Kidney glomerular epithelial cell (primary cell): Measurements from ENCODE around the gene GPR162.

Source experiments
- DNase-seq: peaks from one replicate; lab custom pipeline; 2025; lab: John Stamatoyannopoulos, UW

GPR162 gene

DNA sequence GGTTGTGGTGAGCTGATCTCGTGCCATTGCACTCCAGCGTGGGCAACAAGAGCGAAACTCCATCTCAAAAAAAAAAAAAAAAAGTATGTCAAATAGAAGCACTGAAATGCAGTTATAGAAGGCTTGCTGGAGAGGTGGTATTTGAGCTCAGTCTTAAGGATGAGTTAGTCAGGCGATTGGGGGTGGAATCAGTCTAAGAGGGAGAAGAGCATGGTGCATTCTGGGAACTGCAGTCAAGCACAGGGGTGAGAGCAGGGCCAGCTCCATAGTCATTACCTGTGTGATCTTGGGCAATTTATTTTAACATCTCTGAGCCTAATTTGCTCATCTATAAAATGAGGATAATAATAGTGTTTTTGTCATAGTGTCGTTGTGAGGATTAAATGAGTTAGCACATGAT lies 13.3 kb downstream of the GPR162 start:
- no peak for DNase-seq

DNA sequence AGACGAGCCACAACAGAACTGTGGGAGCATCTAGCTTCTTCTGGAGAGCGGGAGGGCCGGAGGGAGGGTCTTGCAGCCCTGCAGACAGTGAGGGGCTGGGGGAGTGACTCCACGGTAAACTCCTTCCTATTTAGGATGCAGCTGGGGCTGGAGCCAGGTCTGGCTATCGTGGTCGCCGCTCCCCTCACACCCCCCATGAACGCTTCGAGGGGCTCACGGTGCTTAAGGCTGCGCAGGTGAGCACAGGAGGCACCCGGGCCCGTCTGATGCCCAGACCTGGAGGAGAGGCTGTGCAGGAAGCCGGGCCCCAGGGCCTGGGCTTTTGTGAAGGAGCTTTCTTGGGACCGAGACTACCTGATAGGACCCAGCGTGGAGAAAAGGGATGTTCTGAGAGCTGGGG lies 15.2 kb downstream of the GPR162 start:
- DNase-seq = no peak

DNA sequence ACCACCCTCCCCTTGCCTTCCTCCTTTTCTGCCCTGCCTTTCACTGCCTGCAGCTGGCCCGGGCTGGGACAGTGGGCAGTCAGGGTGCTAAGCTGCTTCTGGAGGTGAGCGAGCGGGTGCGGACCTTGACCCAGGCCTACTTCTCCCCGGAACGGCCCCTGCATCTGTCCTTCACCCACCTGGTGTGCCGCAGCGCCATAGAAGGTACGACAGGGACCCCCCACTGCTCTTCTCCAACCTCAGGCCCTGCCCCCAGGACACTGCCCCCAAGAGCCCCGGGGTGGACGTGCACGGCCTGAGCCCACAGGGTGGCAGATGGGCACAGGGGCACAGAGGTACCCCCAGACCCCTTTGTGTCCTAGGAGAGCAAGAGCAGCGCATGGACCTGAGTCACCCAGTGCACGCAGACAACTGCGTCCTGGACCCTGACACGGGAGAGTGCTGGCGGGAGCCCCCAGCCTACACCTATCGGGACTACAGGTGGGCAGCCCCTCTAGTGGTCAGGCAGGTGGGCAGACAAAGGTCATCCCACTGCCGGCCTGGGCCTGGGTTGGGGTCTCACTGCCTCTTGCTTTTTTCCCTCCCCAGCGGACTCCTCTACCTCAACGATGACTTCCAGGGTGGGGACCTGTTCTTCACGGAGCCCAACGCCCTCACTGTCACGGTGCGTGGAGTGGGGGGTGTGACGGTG lies 15.9 kb downstream of the GPR162 start:
- no peak for DNase-seq

DNA sequence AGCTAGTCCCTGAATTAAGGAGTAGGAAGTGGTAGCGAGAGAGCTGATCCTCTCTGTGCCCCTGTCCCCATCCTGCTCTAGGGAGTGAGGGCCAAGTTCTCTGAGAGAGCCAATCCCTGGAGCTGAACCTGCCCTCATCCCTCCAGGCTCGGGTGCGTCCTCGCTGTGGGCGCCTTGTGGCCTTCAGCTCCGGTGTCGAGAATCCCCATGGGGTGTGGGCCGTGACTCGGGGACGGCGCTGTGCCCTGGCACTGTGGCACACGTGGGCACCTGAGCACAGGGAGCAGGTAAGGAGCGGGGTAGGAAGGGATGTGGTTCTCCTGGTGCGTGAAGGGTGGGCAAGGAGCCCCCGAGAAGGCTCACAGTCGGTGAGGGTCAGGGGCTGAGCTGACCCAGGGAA lies 17.2 kb downstream of the GPR162 start:
- no peak for DNase-seq

DNA sequence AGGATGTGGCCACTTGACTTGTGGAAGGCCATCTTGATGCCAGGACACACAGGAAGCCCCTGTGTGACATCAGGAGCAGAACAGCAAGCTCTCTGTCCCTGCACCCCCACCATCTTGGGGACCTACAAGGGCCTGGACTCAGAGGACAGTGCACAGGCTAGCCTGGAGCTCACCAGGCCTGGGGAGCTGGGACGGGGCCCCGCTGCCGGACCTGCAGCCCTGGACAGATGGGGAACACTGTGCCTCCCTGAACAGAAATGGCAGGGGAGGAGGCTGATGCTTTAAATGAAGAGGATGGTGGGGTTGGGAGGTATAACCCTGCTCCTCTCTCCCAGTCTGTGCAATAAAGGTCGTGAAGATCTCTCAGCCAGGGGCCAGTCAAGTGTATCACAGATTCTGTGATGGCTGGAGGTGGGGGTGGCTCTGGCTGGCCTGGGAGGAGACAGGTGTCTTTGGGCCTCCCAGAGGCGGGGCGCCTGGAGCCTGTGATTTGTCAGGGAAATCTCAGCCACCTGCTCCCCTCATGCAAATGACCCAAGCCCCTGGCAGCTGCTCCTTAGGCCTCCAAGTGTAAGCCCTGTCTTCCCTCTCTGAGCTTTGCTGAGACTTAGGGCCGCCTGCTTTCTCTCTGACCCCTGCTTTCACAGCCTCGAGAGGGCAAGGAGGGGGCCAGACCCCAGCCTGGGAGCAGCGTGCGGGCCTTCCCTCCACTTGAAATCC lies 18.0 kb downstream of the GPR162 start:
- DNase-seq = no peak

DNA sequence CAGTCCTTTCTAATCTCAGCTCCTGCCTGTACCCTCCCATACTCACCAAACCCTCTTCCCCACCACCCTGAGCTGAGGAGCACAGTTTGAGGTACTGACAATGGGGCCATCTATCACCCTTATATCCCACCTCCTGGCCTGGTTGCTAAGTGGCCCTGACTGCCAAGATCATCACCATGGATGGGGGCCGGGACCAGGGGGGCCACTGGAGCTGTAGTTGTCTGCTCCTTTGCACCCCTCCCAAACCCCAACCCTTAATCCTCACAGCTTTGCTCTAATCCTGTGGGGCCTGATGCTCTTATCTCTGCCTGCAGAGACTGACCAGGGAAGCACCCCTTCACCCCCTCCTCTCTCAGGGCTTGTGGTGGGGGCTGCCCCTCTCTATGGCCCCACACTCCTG lies 18.7 kb downstream of the GPR162 start:
- DNase-seq = no peak

DNA sequence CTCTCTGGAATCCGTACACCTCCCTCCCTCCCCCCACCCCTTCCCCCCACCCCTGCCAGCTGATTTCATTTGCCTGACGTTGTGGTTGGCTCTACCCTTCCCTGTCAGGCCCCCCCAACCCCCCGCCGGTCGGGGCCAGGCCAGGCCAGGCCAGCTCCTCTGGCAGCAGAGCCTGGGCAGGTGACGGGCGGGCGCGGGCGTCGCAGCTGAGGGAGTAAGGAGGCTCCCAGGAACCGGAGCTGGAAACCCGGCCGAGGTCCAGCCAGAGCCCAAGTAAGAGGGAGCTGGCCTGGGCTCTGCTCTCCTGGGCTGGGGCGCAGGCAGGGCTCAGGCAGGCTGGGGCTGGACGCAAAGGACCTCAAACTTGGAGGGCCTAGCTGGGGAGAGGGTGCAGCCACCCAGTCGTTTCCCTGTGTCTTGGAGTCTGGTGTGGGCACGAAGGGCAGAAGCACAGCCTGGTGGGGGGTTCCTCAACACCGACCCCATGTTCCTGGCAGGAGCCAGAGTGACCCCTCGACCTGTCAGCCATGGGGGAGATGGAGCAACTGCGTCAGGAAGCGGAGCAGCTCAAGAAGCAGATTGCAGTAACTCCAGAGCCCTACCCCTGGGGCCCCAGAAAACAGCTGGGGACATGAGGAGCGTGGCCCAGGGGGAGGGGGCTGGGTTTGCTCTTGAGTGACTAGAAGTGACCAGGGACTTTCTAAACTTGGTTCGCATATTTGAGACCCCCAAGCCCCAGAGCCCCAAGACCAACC lies 19.3 kb downstream of the GPR162 start, which contains the start of gene GNB3:
Gene GNB3, plus strand, starts transcription at position 165 of the 755 bp plus-strand sequence. Its CDS starts 363 bp downstream, at position 528.
- DNase-seq = no peak

DNA sequence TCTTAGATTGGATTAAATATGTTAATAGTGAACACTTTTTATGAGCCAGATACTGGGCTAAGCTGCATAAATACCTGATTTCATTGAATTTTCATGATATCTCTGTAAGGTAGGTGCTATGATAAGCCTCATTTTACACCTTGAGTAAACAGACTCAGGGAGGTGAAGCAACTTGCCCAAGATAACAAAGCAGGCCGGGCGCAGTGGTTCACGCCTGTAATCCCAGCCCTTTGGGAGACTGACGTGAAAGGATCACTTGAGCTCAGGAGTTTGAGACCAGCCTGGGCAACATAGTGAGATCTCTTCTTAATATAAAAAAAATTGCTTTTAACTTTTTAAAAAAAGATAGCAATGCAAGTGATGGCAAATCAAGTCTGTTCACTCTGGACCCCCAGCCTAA lies 20.5 kb downstream of the GPR162 start:
- DNase-seq = no peak

DNA sequence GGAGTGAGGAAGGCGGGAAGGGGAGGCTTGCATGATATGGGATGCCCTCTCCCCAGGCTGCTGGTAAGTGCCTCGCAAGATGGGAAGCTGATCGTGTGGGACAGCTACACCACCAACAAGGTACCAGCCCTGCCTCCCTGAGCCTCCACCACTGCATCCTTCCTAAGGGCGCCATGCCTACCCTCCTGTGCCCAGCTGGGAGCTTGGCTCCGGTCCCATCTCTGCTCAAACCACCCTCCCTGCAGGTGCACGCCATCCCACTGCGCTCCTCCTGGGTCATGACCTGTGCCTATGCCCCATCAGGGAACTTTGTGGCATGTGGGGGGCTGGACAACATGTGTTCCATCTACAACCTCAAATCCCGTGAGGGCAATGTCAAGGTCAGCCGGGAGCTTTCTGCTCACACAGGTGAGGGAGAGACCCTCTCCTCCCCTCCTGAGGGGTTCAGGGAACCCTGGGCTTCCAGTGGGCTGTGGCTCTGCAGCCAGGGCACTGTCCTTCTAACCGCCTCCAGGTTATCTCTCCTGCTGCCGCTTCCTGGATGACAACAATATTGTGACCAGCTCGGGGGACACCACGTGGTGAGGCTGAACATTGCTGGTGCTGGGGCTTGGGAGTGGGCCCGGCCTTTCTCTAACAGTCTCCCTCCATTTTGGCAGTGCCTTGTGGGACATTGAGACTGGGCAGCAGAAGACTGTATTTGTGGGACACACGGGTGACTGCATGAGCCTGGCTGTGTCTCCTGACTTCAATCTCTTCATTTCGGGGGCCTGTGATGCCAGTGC lies 21.7 kb downstream of the GPR162 start:
- DNase-seq = no peak

DNA sequence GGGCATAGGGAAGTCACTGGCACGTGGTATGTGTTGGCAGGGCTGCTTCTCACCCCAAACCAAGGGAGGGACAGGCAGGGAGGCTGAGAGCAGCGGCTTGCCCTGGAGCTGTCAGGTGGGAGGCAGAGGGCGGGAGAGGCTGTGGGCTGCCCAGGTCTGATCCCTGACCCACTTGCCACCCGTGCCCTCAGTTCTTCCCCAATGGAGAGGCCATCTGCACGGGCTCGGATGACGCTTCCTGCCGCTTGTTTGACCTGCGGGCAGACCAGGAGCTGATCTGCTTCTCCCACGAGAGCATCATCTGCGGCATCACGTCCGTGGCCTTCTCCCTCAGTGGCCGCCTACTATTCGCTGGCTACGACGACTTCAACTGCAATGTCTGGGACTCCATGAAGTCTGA lies 23.8 kb downstream of the GPR162 start:
- no peak for DNase-seq

DNA sequence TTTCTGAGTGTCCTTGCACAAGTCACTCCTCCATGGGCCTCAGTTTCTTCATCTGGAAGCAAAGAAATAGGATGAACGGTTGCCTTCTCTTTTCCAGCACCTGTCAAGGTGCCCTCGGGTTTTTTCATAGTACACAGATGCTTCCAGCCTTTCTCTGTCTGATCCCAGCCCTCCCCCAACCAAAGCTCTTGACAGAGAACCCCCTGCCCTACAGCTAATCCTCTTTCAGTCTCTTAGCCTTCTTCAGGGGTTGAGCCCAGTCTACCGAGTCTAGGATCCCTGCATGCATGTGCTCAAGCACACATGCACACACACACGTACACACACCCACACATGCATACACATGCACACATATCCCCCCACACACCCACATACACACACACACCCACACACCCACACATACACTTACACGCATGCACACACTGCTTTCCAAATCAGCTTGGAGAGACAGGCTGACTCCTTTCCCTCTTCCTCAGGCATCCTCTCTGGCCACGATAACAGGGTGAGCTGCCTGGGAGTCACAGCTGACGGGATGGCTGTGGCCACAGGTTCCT lies 24.8 kb downstream of the GPR162 start:
- no peak for DNase-seq

DNA sequence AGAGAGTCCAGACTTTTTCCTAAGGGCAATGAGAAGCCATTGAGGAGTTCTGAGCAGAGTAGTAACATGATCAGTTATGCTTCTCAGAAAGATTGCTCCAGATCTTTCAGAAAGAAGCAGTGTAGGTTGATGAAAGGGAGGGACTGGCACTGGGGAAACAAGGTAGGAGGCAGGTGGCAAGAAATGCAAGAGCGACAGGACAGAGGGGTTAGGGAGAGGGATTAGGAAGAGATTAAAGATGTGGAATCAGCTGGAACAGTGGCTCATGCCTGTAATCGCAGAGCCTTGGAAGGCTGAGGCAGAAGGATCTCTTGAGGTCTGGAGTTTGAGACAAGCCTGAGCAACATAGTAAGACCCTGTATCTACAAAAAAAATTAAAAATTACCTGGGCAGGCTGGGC lies 26.1 kb downstream of the GPR162 start:
- DNase-seq = no peak

DNA sequence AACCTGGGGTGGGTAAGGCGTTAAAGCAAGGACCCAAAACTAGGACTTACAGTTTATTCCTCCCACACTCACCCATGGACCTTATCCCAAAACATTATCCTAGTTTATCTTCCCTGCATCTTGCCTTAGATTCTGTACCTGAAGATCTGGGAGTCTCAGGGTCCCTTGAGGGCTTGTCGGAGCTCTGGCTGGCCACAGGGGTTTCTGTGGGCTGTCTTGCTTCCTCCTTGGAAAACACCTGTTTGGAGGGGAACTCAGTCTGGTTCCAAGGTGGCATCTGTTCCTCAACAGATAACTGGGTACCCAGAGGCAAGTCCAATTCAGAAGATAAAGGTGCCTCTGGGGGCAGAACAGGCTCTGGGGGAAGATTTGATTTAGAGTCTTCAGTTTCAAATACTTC lies 27.8 kb downstream of the GPR162 start:
- no peak for DNase-seq

DNA sequence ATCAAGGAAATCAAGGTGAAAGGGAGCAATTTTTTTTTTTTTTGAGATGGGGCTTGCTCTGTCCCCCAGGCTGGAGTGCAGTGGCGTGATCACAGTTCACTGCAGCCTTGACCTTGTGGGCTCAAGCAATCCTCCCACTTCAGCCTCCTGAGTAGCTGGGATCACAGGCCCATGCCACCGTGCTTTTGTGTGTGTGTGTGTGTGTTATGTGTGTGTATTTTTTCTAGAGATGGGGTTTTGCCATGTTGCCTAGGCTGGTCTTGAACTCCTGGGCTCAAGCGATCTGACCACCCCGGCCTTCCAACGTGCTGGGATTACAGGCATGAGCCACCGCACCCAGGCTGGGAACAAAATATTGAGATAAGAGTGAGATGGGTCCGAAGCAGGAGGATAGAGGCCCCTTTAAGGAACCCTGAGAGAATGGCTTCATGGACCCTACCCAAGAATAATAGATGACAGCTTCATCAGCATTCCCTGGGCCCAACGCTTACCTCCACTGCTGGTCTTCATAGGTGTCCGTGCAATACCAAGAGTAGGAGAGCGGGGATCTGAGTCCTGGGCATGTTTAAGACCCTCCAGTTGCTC lies 28.4 kb downstream of the GPR162 start:
- DNase-seq = no peak

DNA sequence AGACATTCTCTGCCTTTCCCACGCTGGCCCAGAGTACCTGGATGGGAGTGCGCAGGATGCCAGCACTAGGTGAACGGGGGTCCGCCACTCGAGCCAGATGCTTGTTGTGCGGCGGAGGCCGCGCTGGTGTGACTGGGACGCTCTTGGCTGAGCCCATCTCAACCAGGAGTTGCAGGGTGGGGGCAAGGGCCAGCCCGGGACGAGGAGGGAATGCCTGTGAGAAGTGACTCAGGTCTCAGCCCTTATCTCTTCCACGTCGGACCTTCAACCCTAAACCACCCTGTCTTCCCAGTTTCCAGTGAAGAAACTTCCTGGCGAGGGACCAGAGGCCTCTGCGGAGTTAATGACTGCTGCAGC lies 29.2 kb downstream of the GPR162 start:
- DNase-seq = no peak

DNA sequence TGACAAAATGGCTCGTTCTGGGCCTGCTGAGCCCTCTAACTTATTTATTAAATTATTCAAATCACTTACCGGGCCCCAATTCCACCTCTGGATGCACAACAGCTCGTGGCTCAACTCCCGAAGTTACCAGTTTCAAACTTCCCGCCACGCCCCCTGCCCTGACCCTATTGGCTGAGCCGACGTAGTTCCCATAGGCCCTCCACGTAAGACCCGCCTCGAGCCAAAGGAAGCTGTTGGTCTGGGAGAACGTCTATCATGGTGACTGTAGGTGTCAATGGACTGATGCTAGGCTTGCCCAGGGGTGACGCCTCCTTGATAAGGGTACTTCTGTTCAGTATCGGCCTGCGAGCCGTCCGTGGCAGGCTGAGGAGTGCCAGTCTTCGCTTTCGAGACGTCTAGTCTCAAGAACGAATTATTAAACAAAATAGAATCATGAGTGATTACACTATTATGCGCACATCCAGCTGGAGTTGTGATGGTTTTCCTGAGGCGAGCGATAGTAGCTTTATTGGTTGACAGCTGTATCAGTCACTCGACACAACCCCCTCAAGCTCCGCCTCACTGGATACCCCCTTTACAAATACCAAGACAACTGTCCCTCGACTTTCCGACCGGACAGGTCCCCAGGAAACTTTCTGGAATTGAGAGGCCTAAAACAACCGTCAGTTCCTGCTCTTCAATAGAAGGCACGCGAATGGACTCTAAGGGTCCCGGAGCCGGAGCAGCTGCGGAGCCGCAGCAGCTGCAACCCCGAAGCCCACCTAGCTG lies 29.7 kb downstream of the GPR162 start, which contains the start of gene CDCA3:
Gene CDCA3, minus strand, starts transcription at position 134 of the 768 bp plus-strand sequence. CDS start 334 bp downstream, outside the sequence.
- peak; percentile 98 for DNase-seq

DNA sequence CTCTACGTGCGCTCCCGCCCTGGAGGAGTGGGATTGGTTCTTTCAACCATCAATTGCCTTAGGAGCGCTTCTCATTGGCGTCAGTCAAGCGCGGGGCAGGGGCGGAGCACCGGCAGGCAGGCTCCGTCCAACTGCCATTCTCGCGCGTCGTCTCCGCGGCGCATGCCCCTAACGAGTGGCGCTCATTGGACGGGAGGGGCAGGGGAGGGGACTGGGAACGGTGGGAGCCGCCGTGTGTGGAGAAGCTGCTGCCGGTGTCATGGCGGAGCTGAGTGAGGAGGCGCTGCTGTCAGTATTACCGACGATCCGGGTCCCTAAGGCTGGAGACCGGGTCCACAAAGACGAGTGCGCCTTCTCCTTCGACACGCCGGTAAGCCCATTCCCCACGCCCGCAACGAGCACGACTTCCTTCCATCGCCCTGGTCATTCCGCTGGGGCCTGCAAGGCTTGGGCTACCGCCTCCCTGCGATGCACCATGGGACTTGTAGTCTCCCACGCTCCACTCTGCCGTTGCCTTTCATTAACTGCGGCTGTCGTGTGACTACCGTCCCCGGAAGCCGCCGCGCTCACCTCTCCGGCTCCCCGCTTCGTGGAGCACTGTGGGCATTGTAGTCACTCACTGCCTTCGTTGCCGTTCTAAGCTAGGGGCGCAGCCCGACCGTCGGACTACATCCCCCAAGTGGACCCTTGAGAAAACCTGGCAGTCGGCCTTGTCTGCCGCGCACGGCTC lies 30.5 kb downstream of the GPR162 start, which contains the start of gene USP5:
Gene USP5, plus strand, starts transcription at position 230 of the 730 bp plus-strand sequence. Its CDS starts 30 bp downstream, at position 260.
- peak; percentile 98 for DNase-seq

DNA sequence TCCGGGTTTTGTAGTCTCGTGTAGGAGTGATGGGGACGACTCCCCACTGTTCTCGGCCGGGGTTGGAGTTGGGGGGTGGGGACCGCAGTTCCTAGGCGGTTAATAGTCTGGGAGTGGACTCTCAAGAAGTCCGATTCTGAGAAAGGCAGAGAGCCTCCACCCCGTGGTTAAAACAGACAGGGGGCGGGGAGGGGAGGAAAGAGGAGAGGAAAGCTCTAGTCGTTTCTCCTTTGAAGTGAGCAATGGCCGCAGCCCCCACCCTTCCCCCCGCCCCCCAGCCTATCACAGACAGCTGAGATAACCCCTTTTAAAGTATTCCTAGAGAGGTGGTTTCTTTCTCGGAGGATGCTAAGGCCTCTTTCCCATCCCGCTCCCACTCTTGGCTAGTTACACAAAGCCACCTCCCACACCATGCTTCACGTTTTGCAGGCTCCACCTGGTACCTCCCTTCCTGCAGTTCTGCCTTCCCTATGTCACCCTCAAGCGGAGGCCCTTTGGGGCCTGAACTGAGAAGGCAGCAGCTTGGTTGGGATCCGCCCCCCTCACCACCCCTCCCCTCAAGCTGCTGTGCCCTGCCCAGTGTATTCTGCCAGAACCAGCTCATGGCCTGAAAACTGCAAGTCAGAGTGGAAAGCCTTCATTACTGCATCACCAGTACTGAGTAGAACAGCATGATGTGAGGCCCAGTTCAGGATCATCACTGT lies 31.2 kb downstream of the GPR162 start:
- DNase-seq = peak; percentile 40

DNA sequence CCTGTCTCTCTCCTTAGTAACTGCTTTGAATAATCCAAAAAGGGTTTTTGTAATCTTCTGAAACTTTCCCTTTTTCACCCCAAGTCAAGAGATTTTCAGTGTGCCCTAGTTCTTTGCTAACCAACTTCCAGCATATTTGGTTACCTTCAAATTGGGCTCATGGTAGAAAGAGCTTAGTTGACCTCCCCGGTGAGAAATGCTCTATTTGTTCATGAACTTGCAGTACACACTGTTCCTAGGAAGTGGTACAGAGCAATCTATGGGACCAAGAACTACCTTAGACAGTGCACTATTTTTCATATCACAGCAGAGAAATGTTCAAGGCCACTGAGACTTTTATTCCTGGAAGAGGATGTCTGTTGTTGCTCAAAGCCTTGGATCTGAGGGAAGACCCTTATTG lies 32.0 kb downstream of the GPR162 start:
- DNase-seq = no peak
